Astrocyte of the spinal cord (primary cell): Measurements from ENCODE around the gene NPAS4.
"Not testable (repeated sequence)": the region's sequence is repeated elsewhere in the genome, so short reads cannot be mapped to it uniquely, and the experiment has no call there.

Source experiments
- DNase-seq: peaks from one replicate; pipeline ENCODE4 v3.0.0; 2011; ENCODE audit warnings: low read depth, low spot score
- H3K4me3 ChIP-seq: 2 replicates; pipeline ENCODE4 v1.5.1; 2011; ENCODE audit warnings: low read depth, mild to moderate bottlenecking, low read length, moderate library complexity
- CTCF ChIP-seq: IDR thresholded peaks from 2 replicates; pipeline ENCODE4 v1.5.1; 2012; ENCODE audit warnings: low read depth, mild to moderate bottlenecking, low read length, inconsistent platforms
- in situ Hi-C: cut with HindIII; loops from 2 replicates; pipeline ENCODE4 v1.10.0; 2017; ENCODE audit warnings: low sequenced_read_pairs

Gene NPAS4

DNA sequence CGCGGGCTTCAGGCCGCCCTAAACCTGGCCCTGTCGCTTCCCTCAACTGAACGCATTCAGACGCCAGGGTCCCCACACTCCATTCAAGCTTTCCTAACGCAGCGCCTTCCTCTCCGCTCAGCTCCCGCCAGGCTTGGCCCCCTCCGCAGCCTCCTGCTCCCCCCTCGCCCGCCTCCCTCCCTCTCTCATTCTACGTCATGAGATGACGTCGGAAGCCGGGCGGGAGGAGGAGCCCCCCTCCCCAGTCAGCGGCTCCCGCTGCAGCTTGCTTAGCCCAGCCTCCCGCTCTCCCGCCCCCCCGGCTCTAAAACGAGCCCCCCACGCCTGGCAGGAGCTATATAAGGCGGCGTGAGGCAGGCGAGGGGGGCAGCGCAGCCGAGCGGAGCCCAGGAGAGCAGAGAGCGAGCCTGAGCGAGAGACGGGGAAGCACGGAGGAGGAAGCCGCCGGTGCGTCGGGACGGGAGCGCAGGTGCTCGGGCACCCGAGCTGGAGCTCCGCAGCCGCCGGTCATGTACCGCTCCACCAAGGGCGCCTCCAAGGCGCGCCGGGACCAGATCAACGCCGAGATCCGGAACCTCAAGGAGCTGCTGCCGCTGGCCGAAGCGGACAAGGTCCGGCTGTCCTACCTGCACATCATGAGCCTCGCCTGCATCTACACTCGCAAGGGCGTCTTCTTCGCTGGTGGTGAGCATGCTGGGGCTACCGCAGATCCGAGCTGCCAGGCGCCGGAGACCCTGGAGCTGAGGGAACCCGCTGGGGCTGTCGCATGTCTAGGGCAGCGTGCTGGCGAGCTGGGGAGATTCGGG lies at the start of gene NPAS4:
Gene NPAS4 (plus strand): TSS at position 365 of the 806 bp plus-strand sequence. CDS start 145 bp downstream, at position 510.
- no peak for TF ChIP-seq CTCF
- in situ Hi-C loops = no loop called here
- DNase-seq = no peak
- no peak within 1 kb of the TSS for H3K4me3 ChIP-seq

- in situ Hi-C loops = no loop called here
- DNase-seq = no peak
- TF ChIP-seq CTCF = no peak
- H3K4me3 ChIP-seq = peak within 1 kb of the TSS; percentile 53
These were observed 49.0 kb upstream of the NPAS4 start, which contains the start of gene SLC29A2 for GRCh38 chr11:66371627-66372415. Gene SLC29A2 (minus strand): TSS chr11:66371760. CDS start chr11:66371591, 169 bp downstream.

GRCh38 chr11:66373265-66373664 lies 47.6 kb upstream of the NPAS4 start:
- H3K4me3 ChIP-seq = no peak overlapping the region
- TF ChIP-seq CTCF = no peak
- DNase-seq = no peak
- in situ Hi-C loops = no loop called here

DNA sequence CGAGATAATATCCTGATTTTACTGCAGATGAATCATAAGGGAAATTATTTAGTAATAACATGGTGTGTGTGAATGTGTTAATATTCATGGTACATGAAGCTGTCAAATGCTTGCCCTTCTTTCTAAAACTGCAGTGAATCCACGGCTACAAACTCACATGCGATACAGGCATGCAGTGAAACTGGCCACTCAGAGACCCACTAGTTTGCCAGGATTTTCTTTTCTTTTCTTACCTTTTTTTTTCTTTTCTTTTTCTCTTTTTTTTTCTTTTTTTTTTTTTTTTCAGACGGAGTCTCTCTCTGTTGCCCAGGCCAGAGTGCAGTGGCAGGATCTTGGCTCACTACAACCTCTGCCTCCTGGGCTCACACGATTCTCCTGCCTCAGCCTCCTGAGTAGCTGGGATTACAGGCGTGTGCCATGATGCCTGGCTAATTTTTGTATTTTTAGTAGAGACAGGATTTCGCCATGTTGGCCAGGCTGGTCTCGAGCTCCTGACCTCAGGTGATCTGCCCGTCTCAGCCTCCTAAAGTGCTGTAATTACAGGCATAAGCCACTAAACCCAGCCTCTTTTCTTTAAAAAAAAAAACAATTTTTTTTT lies 47.0 kb upstream of the NPAS4 start:
- H3K4me3 ChIP-seq, DNase-seq, in situ Hi-C loops: not testable (repeated sequence)

- in situ Hi-C loops, H3K4me3 ChIP-seq, DNase-seq: not testable (repeated sequence)
These were observed 40.6 kb upstream of the NPAS4 start for GRCh38 chr11:66380264-66380663.

- in situ Hi-C loops, H3K4me3 ChIP-seq, DNase-seq: not testable (repeated sequence)
These were observed 36.5 kb upstream of the NPAS4 start for GRCh38 chr11:66384316-66384715.

- in situ Hi-C loops = no loop called here
- DNase-seq = peak; percentile 83
- no peak overlapping the region for H3K4me3 ChIP-seq
- peak; percentile 96 for TF ChIP-seq CTCF
These were observed 34.4 kb upstream of the NPAS4 start for GRCh38 chr11:66386171-66387069.
